GM21447 (cell line): ENCODE data around the gene FAM222B.
A peak's percentile ranks its signal among the peaks of the same experiment; 100 is the strongest.

Source experiments
- ATAC-seq: cut with Tn5 transposase; IDR thresholded peaks from one replicate; pipeline ENCODE4 v1.9.1; 2021; ENCODE audit not compliant: unreplicated experiment

FAM222B gene

GRCh38 chr17:28716740-28717577, 125.6 kb downstream of the FAM222B start:
- no peak for ATAC-seq

DNA sequence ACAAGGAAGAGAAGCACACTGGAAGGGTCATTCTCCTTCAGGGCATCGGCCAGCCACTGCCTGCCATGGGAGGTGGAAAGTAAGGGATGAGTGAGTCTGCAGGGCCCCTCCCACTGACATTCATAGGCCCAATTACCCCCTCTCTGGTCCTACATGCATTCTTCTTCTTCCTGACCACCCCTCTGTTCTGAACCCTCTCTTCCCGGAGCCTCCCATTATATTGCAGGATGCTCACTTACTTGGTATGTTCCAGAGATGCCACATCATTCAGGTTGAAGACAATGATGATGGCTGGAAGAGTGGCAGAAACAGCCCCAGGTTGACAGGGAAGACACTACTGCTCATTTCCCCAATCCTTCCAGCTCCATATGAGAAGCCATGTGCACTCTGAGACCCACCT, 127.4 kb downstream of the FAM222B start:
- no peak for ATAC-seq

DNA sequence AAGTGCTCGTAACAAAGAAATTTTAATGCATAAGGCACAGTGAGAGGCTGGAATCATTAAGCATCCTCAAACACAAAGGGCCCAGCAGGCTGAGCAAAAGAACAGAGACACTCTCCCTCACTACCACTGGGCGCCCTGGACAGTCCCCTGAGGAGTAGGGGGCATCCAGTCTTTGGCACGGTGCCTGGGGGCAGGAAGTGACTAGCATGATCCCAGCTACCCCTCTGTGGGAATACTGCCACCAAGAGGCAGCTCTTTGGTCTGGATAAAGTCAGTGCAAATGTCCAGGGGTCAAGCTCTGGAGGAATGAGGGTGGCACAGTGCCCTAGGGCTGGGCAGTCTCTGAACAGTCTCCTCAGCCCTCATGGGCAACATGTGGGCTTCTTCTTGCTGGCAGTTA, 128.3 kb downstream of the FAM222B start:
- ATAC-seq: no peak

- no peak for ATAC-seq
Observed at GRCh38 chr17:28712705-28713415, 129.7 kb downstream of the FAM222B start.

DNA sequence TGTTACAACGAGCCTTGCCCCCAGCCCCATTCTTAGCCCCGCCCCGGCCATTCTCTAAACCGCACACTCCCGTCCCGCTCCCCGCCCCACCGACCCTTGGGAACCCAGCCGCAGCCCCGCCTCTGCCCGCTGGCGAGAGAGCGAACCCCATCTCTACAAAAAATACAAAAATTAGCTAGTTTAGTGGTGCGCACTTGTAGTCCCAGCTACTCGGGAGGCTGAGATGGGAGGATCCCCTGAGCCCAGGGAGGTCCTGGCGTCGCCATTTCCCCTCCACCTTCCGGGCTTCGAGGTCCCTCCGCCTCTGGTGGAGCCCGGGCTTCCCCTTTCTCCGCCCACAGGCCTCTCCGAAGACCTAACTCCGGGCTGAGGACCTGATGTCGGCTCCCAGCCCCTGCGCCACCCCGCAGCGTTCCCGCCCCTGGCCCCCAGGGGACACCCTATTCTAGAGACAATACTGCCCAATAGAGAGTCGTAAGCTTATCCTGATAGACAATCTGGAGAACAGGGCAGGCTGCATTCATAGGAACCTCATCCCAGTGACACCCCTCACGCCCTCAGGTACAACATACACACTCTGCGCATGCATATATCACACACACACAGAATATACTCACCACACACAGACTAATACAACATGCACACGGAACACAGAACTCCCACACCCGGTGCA, 130.4 kb downstream of the FAM222B start:
- peak; percentile 29 for ATAC-seq

DNA sequence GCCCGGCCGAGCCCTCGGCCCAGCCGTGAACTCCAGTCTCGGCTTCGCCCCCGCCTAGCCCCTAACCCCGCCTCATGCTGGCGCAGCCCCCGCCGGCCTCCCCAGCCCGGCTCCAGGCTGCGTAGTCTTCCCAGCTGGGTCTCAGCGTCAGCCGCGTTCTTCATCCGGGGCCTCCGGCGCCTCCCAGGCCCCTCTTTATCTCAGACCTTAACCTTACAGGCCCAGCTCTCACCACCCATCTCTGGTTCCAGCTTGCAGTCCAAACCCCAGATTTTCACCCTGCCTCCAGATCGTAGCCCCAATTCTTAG, 130.9 kb downstream of the FAM222B start, which contains the start of gene PROCA1:
Gene PROCA1, minus strand, starts transcription at position 166 of the 309 bp plus-strand sequence. CDS start 228 bp downstream, outside the sequence.
- ATAC-seq: no peak

- ATAC-seq: peak; percentile 68
Observed at GRCh38 chr17:28710861-28711722, 131.5 kb downstream of the FAM222B start.

GRCh38 chr17:28707339-28707720, 135.3 kb downstream of the FAM222B start:
- ATAC-seq: no peak

- no peak for ATAC-seq
Observed at GRCh38 chr17:28706471-28707338, 135.9 kb downstream of the FAM222B start.
